K562 (cell line): ENCODE data around the gene PRRT1. TPM values are rescaled to one million over a fixed set of nuclear protein-coding genes. Genes with fewer than 3 reads are reported as not detected.

Experiments used
- ARID2 ChIP-seq: fragments of 450-650 bp; IDR thresholded peaks from 2 replicates; pipeline ENCODE4 v1.6.1; 2017; ENCODE audit warnings: antibody characterized with exemption, mild to moderate bottlenecking
- CBX5 ChIP-seq: IDR thresholded peaks from 2 replicates; pipeline ENCODE4 v1.6.1; 2014; ENCODE audit warnings: low read depth, borderline replicate concordance
- DMBX1 ChIP-seq: fragments of 250-450 bp; sonication (Bioruptor Pico); IDR thresholded peaks from 2 replicates; pipeline ENCODE4 v1.8.0; 2022; ENCODE audit warnings: inconsistent platforms, mild to moderate bottlenecking, moderate library complexity, borderline replicate concordance
- ESRRA ChIP-seq: fragments of 450-650 bp; IDR thresholded peaks from 2 replicates; pipeline ENCODE4 v1.6.1; 2014; ENCODE audit warnings: low read depth, mild to moderate bottlenecking, moderate library complexity, borderline replicate concordance
- GABPB1 ChIP-seq: sonication (generic); formaldehyde crosslinking; IDR thresholded peaks from 2 replicates; pipeline ENCODE4 v1.8.0; 2022; ENCODE audit warnings: mild to moderate bottlenecking, missing genetic modification reagents
- HNRNPL ChIP-seq: fragments of 200-400 bp; formaldehyde crosslinking; IDR thresholded peaks from 2 replicates; pipeline ENCODE4 v1.6.1; 2017; ENCODE audit warnings: low read depth, mild to moderate bottlenecking, low read length
- KAT2B ChIP-seq: IDR thresholded peaks from one replicate; pipeline ENCODE4 v1.6.1; 2012; ENCODE audit warnings: low read depth, mild to moderate bottlenecking, control low read depth, inconsistent platforms, low read length, moderate library complexity
- KDM1A ChIP-seq, 2 experiments: fragments of 450-650 bp; IDR thresholded peaks; 2 replicates each; pipeline ENCODE4 v1.6.1; 2016; ENCODE audit warnings: mild to moderate bottlenecking in 2 of 2
- MCM7 ChIP-seq, 2 experiments: fragments of 450-650 bp; IDR thresholded peaks; 2 replicates each; pipeline ENCODE4 v1.6.1; 2016 to 2018
- NONO ChIP-seq, 2 experiments: fragments of 200-400 bp in 1 of 2; fragments of 450-650 bp in 1 of 2; formaldehyde crosslinking in 1 of 2; IDR thresholded peaks; 2 replicates each; pipeline ENCODE4 v1.6.1; 2017; ENCODE audit warnings: low read depth in 2 of 2, mild to moderate bottlenecking in 2 of 2, moderate library complexity in 2 of 2, low read length in 1 of 2
- NRF1 ChIP-seq, 2 experiments: fragments of 450-650 bp; IDR thresholded peaks in 1 of 2; conservative IDR thresholded peaks in 1 of 2; 2 replicates each; pipeline ENCODE4 v1.6.1; 2014; ENCODE audit warnings: mild to moderate bottlenecking in 2 of 2
- RBFOX2 ChIP-seq: fragments of 200-400 bp; formaldehyde crosslinking; IDR thresholded peaks from 2 replicates; pipeline ENCODE4 v1.6.1; 2017; ENCODE audit warnings: low read depth, mild to moderate bottlenecking, low read length, moderate library complexity
- YY1 ChIP-seq, 3 experiments: IDR thresholded peaks; 2 replicates each; pipeline ENCODE4 v1.6.1; 2011; ENCODE audit warnings: low read length in 2 of 3, mild to moderate bottlenecking in 2 of 3, moderate library complexity in 2 of 3, borderline replicate concordance in 1 of 3, control low read depth in 1 of 3, low read depth in 1 of 3; ENCODE audit not compliant: insufficient read depth in 3 of 3, insufficient replicate concordance in 2 of 3, control insufficient read depth in 1 of 3, insufficient read length in 1 of 3; ENCODE audit errors: extremely low read depth in 1 of 3
- ZNF57 ChIP-seq: fragments of 450-650 bp; formaldehyde crosslinking; IDR thresholded peaks from 2 replicates; pipeline ENCODE4 v1.4.0; 2020; ENCODE audit warnings: mild to moderate bottlenecking, moderate library complexity
- polyA plus RNA-seq, 8 experiments: library from polyadenylated mRNA; depleted of rRNA in 4 of 8; stranded (reverse) in 5 of 8; unstranded in 3 of 8; fragments of >200 nt; fragmentation: Nextera tagmentation in 2 of 8; fragmentation: Illumina TruSeq in 1 of 8; extraction: Ambion mirVana in 2 of 8; extraction: Trizol in 1 of 8; gene quantifications; 2 replicates each; pipeline versions ENCODE4 v1.2.1 to v1.2.3, GENCODE V29; 2011 to 2014; ENCODE audit warnings: inconsistent platforms in 1 of 8, missing spikeins in 1 of 8
- total RNA-seq, 7 experiments: library from RNA; depleted of rRNA in 6 of 7; stranded (reverse); fragments of >200 nt in 6 of 7; fragmentation: Illumina TruSeq in 2 of 7; extraction: Trizol in 2 of 7; gene quantifications; 2 replicates each; pipeline versions ENCODE4 v1.2.1 to v1.2.3, GENCODE V29; 2011 to 2021; ENCODE audit warnings: low replicate concordance in 1 of 7
- TF ChIP-seq, protein P1 (sequence below): fragments of 450-650 bp; IDR thresholded peaks from 2 replicates; pipeline ENCODE4 v1.7.0; 2016; ENCODE audit warnings: borderline replicate concordance
- TF ChIP-seq, protein P2 (sequence below): fragments of 250-450 bp; sonication (Bioruptor Pico); IDR thresholded peaks from 2 replicates; pipeline ENCODE4 v1.5.1; 2021; ENCODE audit warnings: mild to moderate bottlenecking
- TF ChIP-seq, protein P3 (sequence below), 2 experiments: fragments of 250-450 bp in 1 of 2; fragments of 450-650 bp in 1 of 2; sonication (Bioruptor Pico) in 1 of 2; IDR thresholded peaks; 2 replicates each; pipeline versions ENCODE4 v1.6.1 to v1.8.0; 2016 to 2021; ENCODE audit warnings: mild to moderate bottlenecking in 2 of 2, moderate library complexity in 2 of 2, missing compliant biosample characterization in 1 of 2, missing genetic modification characterization in 1 of 2
- TF ChIP-seq, protein P4 (sequence below): sonication (generic); formaldehyde crosslinking; IDR thresholded peaks from 2 replicates; pipeline ENCODE4 v1.4.0; 2020; ENCODE audit warnings: mild to moderate bottlenecking, missing genetic modification reagents

PRRT1 gene
- total and polyA plus RNA-seq, 9 of the 15 experiments (the other 6 are each of a cell fraction or from before 2014, with no cell fraction given), result 0.14 to 3.5 (median 0.41) TPM

DNA sequence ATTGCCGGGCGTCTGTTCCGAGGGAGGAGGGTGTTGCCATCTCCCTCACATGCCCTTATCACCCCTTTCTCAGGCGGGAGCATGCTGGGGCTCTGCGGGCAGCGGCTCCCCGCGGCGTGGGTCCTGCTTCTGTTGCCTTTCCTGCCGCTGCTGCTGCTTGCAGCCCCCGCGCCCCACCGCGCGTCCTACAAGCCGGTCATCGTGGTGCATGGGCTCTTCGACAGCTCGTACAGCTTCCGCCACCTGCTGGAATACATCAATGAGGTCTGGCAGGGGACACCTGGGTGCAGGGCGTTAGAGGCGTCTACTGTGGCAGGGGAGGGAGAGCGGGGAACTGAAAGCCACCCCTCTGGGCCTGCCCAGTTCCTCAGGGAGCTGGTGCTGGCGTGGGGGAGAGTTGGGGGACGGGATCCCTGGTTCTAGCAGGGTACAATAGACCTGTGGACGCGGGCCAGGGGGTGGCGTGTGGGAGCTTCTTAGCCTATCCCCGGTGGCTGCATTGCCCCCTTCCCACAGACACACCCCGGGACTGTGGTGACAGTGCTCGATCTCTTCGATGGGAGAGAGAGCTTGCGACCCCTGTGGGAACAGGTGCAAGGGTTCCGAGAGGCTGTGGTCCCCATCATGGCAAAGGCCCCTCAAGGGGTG is 2.9 kb upstream of the PRRT1 start (continued):
- TF ChIP-seq RBFOX2, result peak; percentile 83
- TF ChIP-seq, protein P1, sequence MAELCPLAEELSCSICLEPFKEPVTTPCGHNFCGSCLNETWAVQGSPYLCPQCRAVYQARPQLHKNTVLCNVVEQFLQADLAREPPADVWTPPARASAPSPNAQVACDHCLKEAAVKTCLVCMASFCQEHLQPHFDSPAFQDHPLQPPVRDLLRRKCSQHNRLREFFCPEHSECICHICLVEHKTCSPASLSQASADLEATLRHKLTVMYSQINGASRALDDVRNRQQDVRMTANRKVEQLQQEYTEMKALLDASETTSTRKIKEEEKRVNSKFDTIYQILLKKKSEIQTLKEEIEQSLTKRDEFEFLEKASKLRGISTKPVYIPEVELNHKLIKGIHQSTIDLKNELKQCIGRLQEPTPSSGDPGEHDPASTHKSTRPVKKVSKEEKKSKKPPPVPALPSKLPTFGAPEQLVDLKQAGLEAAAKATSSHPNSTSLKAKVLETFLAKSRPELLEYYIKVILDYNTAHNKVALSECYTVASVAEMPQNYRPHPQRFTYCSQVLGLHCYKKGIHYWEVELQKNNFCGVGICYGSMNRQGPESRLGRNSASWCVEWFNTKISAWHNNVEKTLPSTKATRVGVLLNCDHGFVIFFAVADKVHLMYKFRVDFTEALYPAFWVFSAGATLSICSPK, result no peak
- peak in 1 of 2 experiments; percentile 89; a peak in 2 of 4 replicates for TF ChIP-seq NONO (IDR thresholded peaks at IDR 0.05; ENCODE audit: low read depth in 2 of 2, low read length in 1 of 2)
- TF ChIP-seq, protein P2, sequence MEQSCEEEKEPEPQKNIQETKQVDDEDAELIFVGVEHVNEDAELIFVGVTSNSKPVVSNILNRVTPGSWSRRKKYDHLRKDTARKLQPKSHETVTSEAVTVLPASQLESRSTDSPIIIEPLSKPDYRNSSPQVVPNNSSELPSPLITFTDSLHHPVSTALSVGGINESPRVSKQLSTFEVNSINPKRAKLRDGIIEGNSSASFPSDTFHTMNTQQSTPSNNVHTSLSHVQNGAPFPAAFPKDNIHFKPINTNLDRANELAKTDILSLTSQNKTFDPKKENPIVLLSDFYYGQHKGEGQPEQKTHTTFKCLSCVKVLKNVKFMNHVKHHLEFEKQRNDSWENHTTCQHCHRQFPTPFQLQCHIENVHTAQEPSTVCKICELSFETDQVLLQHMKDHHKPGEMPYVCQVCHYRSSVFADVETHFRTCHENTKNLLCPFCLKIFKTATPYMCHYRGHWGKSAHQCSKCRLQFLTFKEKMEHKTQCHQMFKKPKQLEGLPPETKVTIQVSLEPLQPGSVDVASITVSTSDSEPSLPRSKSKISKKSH, result no peak
- peak in 1 of 2 experiments; percentile 7; a peak in 2 of 4 replicates for TF ChIP-seq NRF1 (conservative IDR thresholded peaks at IDR 0.05 in 1 of 2, IDR thresholded peaks at IDR 0.05 in 1 of 2)
- TF ChIP-seq YY1 (IDR thresholded peaks at IDR 0.05; ENCODE audit: borderline replicate concordance in 1 of 3, control insufficient read depth in 1 of 3, extremely low read depth in 1 of 3, insufficient read depth in 3 of 3, insufficient read length in 1 of 3, insufficient replicate concordance in 2 of 3, low read depth in 1 of 3, low read length in 2 of 3), result peak in 2 of 3 experiments; percentile 50 to 52
- no peak for TF ChIP-seq ZNF57
- no peak for TF ChIP-seq HNRNPL
- peak; percentile 87 for TF ChIP-seq ARID2
- TF ChIP-seq, protein P3, sequence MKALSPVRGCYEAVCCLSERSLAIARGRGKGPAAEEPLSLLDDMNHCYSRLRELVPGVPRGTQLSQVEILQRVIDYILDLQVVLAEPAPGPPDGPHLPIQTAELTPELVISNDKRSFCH (CRISPR knock-in tag; IDR thresholded peaks at IDR 0.05), result no peak
- TF ChIP-seq, protein P3 (tag; IDR thresholded peaks at IDR 0.05), result no peak
- TF ChIP-seq GABPB1, result no peak; the same call in 1 of the 2 replicates
- TF ChIP-seq, protein P4, sequence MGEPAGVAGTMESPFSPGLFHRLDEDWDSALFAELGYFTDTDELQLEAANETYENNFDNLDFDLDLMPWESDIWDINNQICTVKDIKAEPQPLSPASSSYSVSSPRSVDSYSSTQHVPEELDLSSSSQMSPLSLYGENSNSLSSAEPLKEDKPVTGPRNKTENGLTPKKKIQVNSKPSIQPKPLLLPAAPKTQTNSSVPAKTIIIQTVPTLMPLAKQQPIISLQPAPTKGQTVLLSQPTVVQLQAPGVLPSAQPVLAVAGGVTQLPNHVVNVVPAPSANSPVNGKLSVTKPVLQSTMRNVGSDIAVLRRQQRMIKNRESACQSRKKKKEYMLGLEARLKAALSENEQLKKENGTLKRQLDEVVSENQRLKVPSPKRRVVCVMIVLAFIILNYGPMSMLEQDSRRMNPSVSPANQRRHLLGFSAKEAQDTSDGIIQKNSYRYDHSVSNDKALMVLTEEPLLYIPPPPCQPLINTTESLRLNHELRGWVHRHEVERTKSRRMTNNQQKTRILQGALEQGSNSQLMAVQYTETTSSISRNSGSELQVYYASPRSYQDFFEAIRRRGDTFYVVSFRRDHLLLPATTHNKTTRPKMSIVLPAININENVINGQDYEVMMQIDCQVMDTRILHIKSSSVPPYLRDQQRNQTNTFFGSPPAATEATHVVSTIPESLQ, result peak; percentile 27; the same call in 1 of the 2 replicates
- peak; percentile 67; the same call in 1 of the 2 replicates for TF ChIP-seq CBX5
- 0 out of 4 replicates have a peak, but pooled peaks of 1 of the 2 experiments have one; percentile 71 for TF ChIP-seq MCM7 (IDR thresholded peaks at IDR 0.05)
- no peak for TF ChIP-seq KAT2B
- TF ChIP-seq ESRRA, result peak; percentile 29
- TF ChIP-seq KDM1A (IDR thresholded peaks at IDR 0.05), result peak in 1 of 2 experiments; percentile 50; a peak in 1 of 4 replicates
- no peak for TF ChIP-seq DMBX1 (CRISPR knock-in tag)
